Loucy (cell line): Measurements from ENCODE around the gene CLCA1.

Experiments
- H2AFZ ChIP-seq: fragments of 200-600 bp; sonication (generic); 2 replicates; pipeline ENCODE4 v1.6.0; 2016; ENCODE audit warnings: antibody characterized with exemption, mild to moderate bottlenecking, low read length, moderate library complexity
- H3F3A ChIP-seq: fragments of 200-600 bp; 2 replicates; pipeline ENCODE4 v1.6.0; 2016; ENCODE audit warnings: antibody characterized with exemption, low read depth, mild to moderate bottlenecking
- H3K27me3 ChIP-seq: fragments of 200-600 bp; sonication (generic); 2 replicates; pipeline ENCODE4 v1.6.1; 2014; ENCODE audit warnings: low read length, mild to moderate bottlenecking; ENCODE audit not compliant: insufficient read depth, poor library complexity, severe bottlenecking
- H3K36me3 ChIP-seq: fragments of 200-600 bp; sonication (generic); 2 replicates; pipeline ENCODE4 v1.6.1; 2016; ENCODE audit warnings: low read length; ENCODE audit not compliant: insufficient read depth
- H3K4me1 ChIP-seq: fragments of 200-600 bp; sonication (generic); 2 replicates; pipeline ENCODE4 v1.5.1; 2014; ENCODE audit warnings: low read length, mild to moderate bottlenecking; ENCODE audit not compliant: insufficient read depth, poor library complexity, severe bottlenecking
- H3K4me2 ChIP-seq: fragments of 200-600 bp; sonication (generic); 2 replicates; pipeline ENCODE4 v1.6.0; 2014; ENCODE audit warnings: antibody characterized with exemption, low read length, low read depth, mild to moderate bottlenecking; ENCODE audit not compliant: poor library complexity, severe bottlenecking
- H3K4me3 ChIP-seq: fragments of 200-600 bp; sonication (generic); 2 replicates; pipeline ENCODE4 v1.5.1; 2014; ENCODE audit warnings: low read length, mild to moderate bottlenecking, mixed read lengths; ENCODE audit not compliant: poor library complexity, severe bottlenecking
- H3K79me2 ChIP-seq: fragments of 200-600 bp; sonication (generic); 2 replicates; pipeline ENCODE4 v1.6.1; 2014; ENCODE audit warnings: low read length; ENCODE audit not compliant: insufficient read depth
- H3K9ac ChIP-seq: fragments of 200-600 bp; sonication (generic); 2 replicates; pipeline ENCODE4 v1.6.0; 2014; ENCODE audit warnings: mild to moderate bottlenecking, low read depth, low read length, moderate library complexity; ENCODE audit not compliant: poor library complexity, severe bottlenecking
- H3K9me2 ChIP-seq: fragments of 200-600 bp; sonication (generic); replicated peaks from 2 replicates; pipeline ENCODE4 v1.6.1; 2016; ENCODE audit warnings: low read depth, low read length, mixed read lengths
- H3K9me3 ChIP-seq: fragments of 200-600 bp; sonication (generic); 2 replicates; pipeline ENCODE4 v1.6.1; 2014; ENCODE audit warnings: mild to moderate bottlenecking, antibody characterized with exemption, low read length, low read depth; ENCODE audit not compliant: insufficient read depth
- H4K20me1 ChIP-seq: fragments of 200-600 bp; sonication (generic); 2 replicates; pipeline ENCODE4 v1.6.0; 2014; ENCODE audit warnings: antibody characterized with exemption, low read length, mild to moderate bottlenecking; ENCODE audit not compliant: insufficient read depth, poor library complexity, severe bottlenecking
- CTCF ChIP-seq: fragments of 200-600 bp; sonication (generic); conservative IDR thresholded peaks from 2 replicates; pipeline ENCODE4 v1.5.1; 2014; ENCODE audit warnings: mild to moderate bottlenecking, antibody characterized with exemption, low read length
- EZH2phosphoT487 ChIP-seq: fragments of 200-600 bp; IDR thresholded peaks from 2 replicates; pipeline ENCODE4 v1.6.1; 2018; ENCODE audit warnings: antibody characterized with exemption, mild to moderate bottlenecking, moderate library complexity, borderline replicate concordance

Gene CLCA1

GRCh38 chr1:86455073-86455472 is 13.7 kb upstream of the CLCA1 start:
- Histone ChIP-seq H3K9me3 (no peaks in the 10 kb centered on the region), H3K9ac (no peak overlapping the region), H3K79me2 (no peaks in the 10 kb centered on the region), H3K36me3 (no peaks in the 10 kb centered on the region), H2AFZ (no peak overlapping the region), H3K4me3 (no peak overlapping the region), H4K20me1 (no peaks in the 10 kb centered on the region), H3F3A (no peaks in the 10 kb centered on the region), H3K4me2 (no peak overlapping the region), H3K4me1 (no peaks in the 10 kb centered on the region), H3K27me3 (no peaks in the 10 kb centered on the region), H3K9me2 (no peaks in the 10 kb centered on the region)
- TF ChIP-seq CTCF, result no peak
- TF ChIP-seq EZH2phosphoT487, result no peak

- Histone ChIP-seq H3K4me1 (no peaks in the 10 kb centered on the region), H2AFZ (peak overlapping the region; percentile 79), H3K9ac (no peak overlapping the region), H4K20me1 (no peaks in the 10 kb centered on the region), H3K4me3 (no peak overlapping the region), H3K9me2 (no peaks in the 10 kb centered on the region), H3K4me2 (no peak overlapping the region), H3K27me3 (no peaks in the 10 kb centered on the region), H3K36me3 (no peaks in the 10 kb centered on the region), H3K79me2 (no peaks in the 10 kb centered on the region), H3F3A (no peaks in the 10 kb centered on the region), H3K9me3 (no peaks in the 10 kb centered on the region)
- TF ChIP-seq CTCF (no peak), EZH2phosphoT487 (no peak)
Measured at GRCh38 chr1:86460998-86461397, 7.7 kb upstream of the CLCA1 start.

- Histone ChIP-seq H3K79me2 (no peaks in the 10 kb centered on the region), H2AFZ (peak overlapping the region; percentile 79), H3F3A (no peaks in the 10 kb centered on the region), H3K9me3 (no peaks in the 10 kb centered on the region), H4K20me1 (no peaks in the 10 kb centered on the region), H3K4me2 (no peak overlapping the region), H3K36me3 (no peaks in the 10 kb centered on the region), H3K27me3 (no peaks in the 10 kb centered on the region), H3K9ac (no peak overlapping the region), H3K4me3 (no peak overlapping the region), H3K4me1 (no peaks in the 10 kb centered on the region), H3K9me2 (no peaks in the 10 kb centered on the region)
- TF ChIP-seq EZH2phosphoT487, result no peak
- TF ChIP-seq CTCF, result no peak
Measured at GRCh38 chr1:86461482-86461881, 7.2 kb upstream of the CLCA1 start.
